Nephron (organoid): ENCODE results near the gene FAM135A.

ENCODE experiments used
- H3K27ac Mint-ChIP-seq, 3 experiments: 2 replicates each; pipeline ENCODE4 v1.8.0; 2020; ENCODE audit warnings: mixed read lengths in 3 of 3, mild to moderate bottlenecking in 2 of 3, moderate library complexity in 1 of 3
- H3K27me3 Mint-ChIP-seq: 2 replicates; pipeline ENCODE4 v1.8.0; 2021; ENCODE audit warnings: low read depth, mild to moderate bottlenecking, moderate library complexity, mixed read lengths
- H3K36me3 Mint-ChIP-seq: 2 replicates; pipeline ENCODE4 v1.8.0; 2020; ENCODE audit warnings: low read depth, mixed read lengths
- H3K4me1 Mint-ChIP-seq: 2 replicates; pipeline ENCODE4 v1.8.0; 2020; ENCODE audit warnings: mixed read lengths
- H3K4me3 Mint-ChIP-seq, 3 experiments: 2 replicates each; pipeline ENCODE4 v1.8.0; 2020; ENCODE audit warnings: mild to moderate bottlenecking in 3 of 3, mixed read lengths in 3 of 3, moderate library complexity in 2 of 3
- H3K9me3 Mint-ChIP-seq: 2 replicates; pipeline ENCODE4 v1.8.0; 2020; ENCODE audit warnings: mixed read lengths
- TF ChIP-seq, protein P1 (sequence below), 3 experiments: fragments of 200-600 bp; sonication (generic); IDR thresholded peaks; one replicate each; pipeline ENCODE4 v1.5.0; 2021; ENCODE audit warnings: antibody characterized with exemption in 3 of 3; ENCODE audit not compliant: unreplicated experiment in 3 of 3

The FAM135A gene

DNA sequence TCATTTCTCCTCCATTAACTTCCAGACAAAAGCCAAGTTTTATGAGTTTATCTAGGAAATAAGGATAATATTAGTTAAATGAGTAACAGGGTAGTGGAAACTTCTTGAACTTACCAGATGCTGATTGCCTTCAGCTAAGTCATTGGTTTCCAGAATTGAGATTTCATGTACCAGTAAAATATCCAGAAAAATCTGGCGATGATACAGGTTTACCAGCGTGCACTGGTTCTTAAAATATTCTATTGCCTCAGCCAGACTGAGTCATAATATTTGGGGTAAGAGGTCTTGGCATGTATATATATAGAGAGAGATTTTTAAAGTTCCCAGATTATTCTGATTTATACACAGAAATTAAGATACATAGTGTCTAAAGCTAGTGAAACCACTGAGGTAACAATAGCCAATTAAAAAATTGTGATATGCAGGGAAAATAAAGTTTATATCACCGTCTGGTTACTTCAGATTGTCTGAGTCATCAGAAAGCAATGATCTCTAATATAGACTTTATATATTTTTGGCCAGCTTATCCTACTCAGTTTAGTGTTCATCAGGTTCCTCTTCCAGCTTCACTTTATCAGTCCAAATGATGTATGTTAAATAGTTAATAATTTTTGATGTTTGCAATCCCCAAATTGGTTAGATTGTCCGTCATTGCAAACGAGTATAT is 113.9 kb downstream of the FAM135A start:
- H3K4me3 Mint-ChIP-seq, result no peak overlapping the region
- H3K36me3 Mint-ChIP-seq, result peaks cover 7% of the 10 kb centered on the region
- no peaks in the 10 kb centered on the region for H3K27me3 Mint-ChIP-seq
- H3K9me3 Mint-ChIP-seq, result no peaks in the 10 kb centered on the region
- no peaks in the 10 kb centered on the region for H3K4me1 Mint-ChIP-seq
- TF ChIP-seq, protein P1, sequence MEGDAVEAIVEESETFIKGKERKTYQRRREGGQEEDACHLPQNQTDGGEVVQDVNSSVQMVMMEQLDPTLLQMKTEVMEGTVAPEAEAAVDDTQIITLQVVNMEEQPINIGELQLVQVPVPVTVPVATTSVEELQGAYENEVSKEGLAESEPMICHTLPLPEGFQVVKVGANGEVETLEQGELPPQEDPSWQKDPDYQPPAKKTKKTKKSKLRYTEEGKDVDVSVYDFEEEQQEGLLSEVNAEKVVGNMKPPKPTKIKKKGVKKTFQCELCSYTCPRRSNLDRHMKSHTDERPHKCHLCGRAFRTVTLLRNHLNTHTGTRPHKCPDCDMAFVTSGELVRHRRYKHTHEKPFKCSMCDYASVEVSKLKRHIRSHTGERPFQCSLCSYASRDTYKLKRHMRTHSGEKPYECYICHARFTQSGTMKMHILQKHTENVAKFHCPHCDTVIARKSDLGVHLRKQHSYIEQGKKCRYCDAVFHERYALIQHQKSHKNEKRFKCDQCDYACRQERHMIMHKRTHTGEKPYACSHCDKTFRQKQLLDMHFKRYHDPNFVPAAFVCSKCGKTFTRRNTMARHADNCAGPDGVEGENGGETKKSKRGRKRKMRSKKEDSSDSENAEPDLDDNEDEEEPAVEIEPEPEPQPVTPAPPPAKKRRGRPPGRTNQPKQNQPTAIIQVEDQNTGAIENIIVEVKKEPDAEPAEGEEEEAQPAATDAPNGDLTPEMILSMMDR (IDR thresholded peaks at IDR 0.05; ENCODE audit: unreplicated experiment in 3 of 3), result no peak
- H3K27ac Mint-ChIP-seq, result no peak overlapping the region

DNA sequence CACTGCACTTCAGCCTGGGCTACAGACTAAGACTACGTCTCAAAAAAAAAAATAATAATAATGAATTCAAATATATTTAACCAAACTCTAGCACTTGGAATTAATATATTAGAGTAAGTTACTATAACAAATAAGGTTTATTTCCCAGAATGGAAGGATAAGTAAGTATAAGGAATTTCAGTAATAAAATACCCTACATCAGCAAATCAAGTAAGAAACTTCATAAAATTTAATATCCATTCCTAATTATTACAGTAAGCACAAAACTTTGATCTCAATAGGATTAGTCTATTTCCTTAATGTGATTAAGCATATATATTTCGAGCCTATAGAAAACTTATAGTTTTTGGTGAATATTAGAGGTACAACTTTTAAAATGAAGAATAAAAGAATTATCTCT is 116.7 kb downstream of the FAM135A start:
- Mint-ChIP-seq H3K4me1 (no peaks in the 10 kb centered on the region), H3K36me3 (peaks cover 7% of the 10 kb centered on the region), H3K27me3 (no peaks in the 10 kb centered on the region), H3K4me3 (no peak overlapping the region), H3K27ac (no peak overlapping the region), H3K9me3 (no peaks in the 10 kb centered on the region)
- TF ChIP-seq, protein P1 (IDR thresholded peaks at IDR 0.05; ENCODE audit: unreplicated experiment in 3 of 3), result no peak

DNA sequence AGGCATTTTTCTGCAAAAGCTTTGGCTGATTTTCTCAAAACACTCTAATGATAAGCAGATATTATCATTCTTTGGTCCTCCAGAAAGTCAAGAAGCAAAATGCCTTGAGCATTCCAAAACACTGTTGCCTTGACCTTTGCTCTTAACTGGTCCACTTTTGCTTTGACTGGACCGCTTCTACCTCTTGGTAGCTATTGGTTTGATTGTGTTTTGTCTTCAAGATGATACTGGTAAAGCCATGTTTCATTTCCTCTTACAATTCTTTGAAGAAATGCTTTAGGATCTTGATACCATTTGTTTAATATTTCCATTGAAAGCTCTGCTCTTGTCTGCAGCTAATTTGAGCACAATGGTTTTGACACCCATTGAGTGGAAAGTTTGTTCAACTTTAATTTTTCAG is 117.8 kb downstream of the FAM135A start:
- Mint-ChIP-seq H3K4me1 (no peaks in the 10 kb centered on the region), H3K27ac (no peak overlapping the region)

DNA sequence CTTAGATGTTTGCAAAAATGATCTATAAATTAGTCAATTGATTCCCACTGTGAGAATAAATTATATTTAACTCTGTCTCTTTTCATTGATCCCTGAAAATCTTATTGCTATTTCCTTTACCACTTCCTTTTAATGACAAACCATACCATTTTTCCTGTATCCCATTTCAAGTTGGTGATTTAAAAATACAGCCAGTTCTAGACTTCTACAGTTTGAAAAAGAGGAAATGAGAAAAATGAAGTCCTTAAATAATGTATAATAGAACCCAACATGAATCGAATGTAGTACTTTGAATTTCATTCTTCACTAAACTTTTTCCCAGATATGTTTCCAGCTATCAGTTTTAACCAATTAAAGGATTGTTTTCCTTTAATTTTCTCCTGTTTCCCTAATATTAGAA is 124.0 kb downstream of the FAM135A start:
- no peaks in the 10 kb centered on the region for H3K4me1 Mint-ChIP-seq

More for the DNA sequence above, 117.8 kb downstream of the FAM135A start:
- no peaks in the 10 kb centered on the region for H3K27me3 Mint-ChIP-seq
- TF ChIP-seq, protein P1 (IDR thresholded peaks at IDR 0.05; ENCODE audit: unreplicated experiment in 3 of 3), result no peak
- H3K36me3 Mint-ChIP-seq, result peaks cover 10% of the 10 kb centered on the region
- H3K4me3 Mint-ChIP-seq, result no peak overlapping the region
- no peaks in the 10 kb centered on the region for H3K9me3 Mint-ChIP-seq

DNA sequence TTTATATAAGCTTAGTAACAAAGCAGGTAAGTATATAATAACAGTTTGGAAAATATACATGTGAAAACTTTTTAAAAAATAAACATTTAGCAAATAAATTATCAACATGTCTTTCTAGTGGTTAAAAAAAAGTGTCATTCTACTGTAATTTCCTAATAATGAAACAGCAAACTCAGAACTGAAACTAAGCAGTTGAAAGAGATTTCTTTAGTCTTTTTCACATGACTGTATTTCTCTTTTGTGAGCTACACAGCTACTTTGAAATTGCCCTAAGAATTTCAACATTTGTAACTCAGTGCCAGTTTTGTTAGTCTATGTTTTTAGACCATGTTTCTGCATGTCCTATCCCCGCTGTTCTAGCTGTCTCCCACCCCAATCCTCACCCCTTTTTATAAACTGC is 125.1 kb downstream of the FAM135A start:
- H3K27me3 Mint-ChIP-seq, result no peaks in the 10 kb centered on the region
- TF ChIP-seq, protein P1 (IDR thresholded peaks at IDR 0.05; ENCODE audit: unreplicated experiment in 3 of 3), result no peak
- no peak overlapping the region for H3K27ac Mint-ChIP-seq
- H3K36me3 Mint-ChIP-seq, result peaks cover 15% of the 10 kb centered on the region
- no peak overlapping the region for H3K4me3 Mint-ChIP-seq
- no peaks in the 10 kb centered on the region for H3K9me3 Mint-ChIP-seq
- no peaks in the 10 kb centered on the region for H3K4me1 Mint-ChIP-seq

More for the DNA sequence above, 124.0 kb downstream of the FAM135A start:
- no peak overlapping the region for H3K4me3 Mint-ChIP-seq
- no peak overlapping the region for H3K27ac Mint-ChIP-seq
- TF ChIP-seq, protein P1 (IDR thresholded peaks at IDR 0.05; ENCODE audit: unreplicated experiment in 3 of 3), result no peak
- H3K36me3 Mint-ChIP-seq, result peaks cover 19% of the 10 kb centered on the region
- no peaks in the 10 kb centered on the region for H3K27me3 Mint-ChIP-seq
- no peaks in the 10 kb centered on the region for H3K9me3 Mint-ChIP-seq

DNA sequence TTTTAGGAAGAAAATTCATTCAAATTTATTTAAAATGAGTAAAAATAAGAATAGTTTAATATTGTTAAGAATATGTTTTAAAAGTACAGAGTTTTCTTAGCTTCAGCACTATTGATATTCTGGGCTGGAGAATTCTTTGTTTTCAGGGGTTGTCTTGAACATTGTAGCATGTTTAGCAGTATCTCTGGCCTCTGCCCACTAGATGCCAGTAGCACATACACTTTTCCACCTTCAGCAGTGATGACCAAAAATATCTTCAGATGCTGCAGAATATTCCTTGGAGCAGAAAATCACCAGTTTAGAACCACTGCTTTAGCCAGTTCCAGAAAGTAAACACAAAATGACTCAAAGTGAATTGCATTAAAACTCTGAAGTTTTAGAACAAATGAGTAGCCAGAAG is 134.0 kb downstream of the FAM135A start:
- Mint-ChIP-seq H3K36me3 (peaks cover 15% of the 10 kb centered on the region), H3K27me3 (no peaks in the 10 kb centered on the region), H3K9me3 (no peaks in the 10 kb centered on the region), H3K27ac (no peak overlapping the region), H3K4me3 (no peak overlapping the region), H3K4me1 (peaks cover 8% of the 10 kb centered on the region)
- TF ChIP-seq, protein P1 (IDR thresholded peaks at IDR 0.05; ENCODE audit: unreplicated experiment in 3 of 3), result peak; percentile 37 to 40 (median 39)
